ENCODE results near the gene HTRA3.

GRCh38 chr4:8283631-8284121 lies 14.1 kb downstream of the HTRA3 start:
- TF ChIP-seq POLR2A (IDR thresholded peaks at IDR 0.05; ENCODE audit: low read depth, low read length) (no peak), CTCF (conservative IDR thresholded peaks at IDR 0.05; ENCODE audit: low read depth, low read length) (no peak), RCOR1 (IDR thresholded peaks at IDR 0.05; ENCODE audit: insufficient replicate concordance, low read length) (no peak), USF2 (IDR thresholded peaks at IDR 0.05; ENCODE audit: low read depth, low read length) (no peak), CEBPB (IDR thresholded peaks at IDR 0.05; ENCODE audit: low read depth, low read length) (no peak), FOS (IDR thresholded peaks at IDR 0.05; ENCODE audit: low read depth, low read length) (no peak), BHLHE40 (IDR thresholded peaks at IDR 0.05; ENCODE audit: low read depth, low read length) (no peak), MAZ (IDR thresholded peaks at IDR 0.05; ENCODE audit: borderline replicate concordance, low read depth, low read length) (no peak)
- TF ChIP-seq, protein P1, sequence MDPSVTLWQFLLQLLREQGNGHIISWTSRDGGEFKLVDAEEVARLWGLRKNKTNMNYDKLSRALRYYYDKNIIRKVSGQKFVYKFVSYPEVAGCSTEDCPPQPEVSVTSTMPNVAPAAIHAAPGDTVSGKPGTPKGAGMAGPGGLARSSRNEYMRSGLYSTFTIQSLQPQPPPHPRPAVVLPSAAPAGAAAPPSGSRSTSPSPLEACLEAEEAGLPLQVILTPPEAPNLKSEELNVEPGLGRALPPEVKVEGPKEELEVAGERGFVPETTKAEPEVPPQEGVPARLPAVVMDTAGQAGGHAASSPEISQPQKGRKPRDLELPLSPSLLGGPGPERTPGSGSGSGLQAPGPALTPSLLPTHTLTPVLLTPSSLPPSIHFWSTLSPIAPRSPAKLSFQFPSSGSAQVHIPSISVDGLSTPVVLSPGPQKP (IDR thresholded peaks at IDR 0.05; ENCODE audit: borderline replicate concordance, low read depth, low read length): no peak

Measured in IMR-90 (cell line).